ENCODE results near the gene MEPE. TPM values are rescaled to one million over a fixed set of nuclear protein-coding genes. Genes with fewer than 3 reads are reported as not detected.
"Not testable (repeated sequence)": the region's sequence is repeated elsewhere in the genome, so short reads cannot be mapped to it uniquely, and the experiment has no call there.

Gene MEPE
- total RNA-seq, 3 donors from 2014 or later: not detected

- no peaks in the 10 kb centered on the region for H3K9me3 Mint-ChIP-seq
- H3K27me3 Mint-ChIP-seq (ENCODE audit: low read depth): peaks cover 6% of the 10 kb centered on the region
- no peaks in the 10 kb centered on the region for H3K36me3 Mint-ChIP-seq (ENCODE audit: insufficient read depth)
- H3K4me3 Mint-ChIP-seq: no peak overlapping the region
- ATAC-seq (no peak), DNase-seq (no peak)
- no peaks in the 10 kb centered on the region for H3K4me1 Mint-ChIP-seq (ENCODE audit: low read depth)
Measured at GRCh38 chr4:87882321-87882720, 49.6 kb downstream of the MEPE start.

- Mint-ChIP-seq H3K36me3 (ENCODE audit: insufficient read depth) (no peaks in the 10 kb centered on the region), H3K4me3 (no peak overlapping the region), H3K27me3 (ENCODE audit: low read depth) (peaks cover 7% of the 10 kb centered on the region), H3K4me1 (ENCODE audit: low read depth) (no peaks in the 10 kb centered on the region), H3K9me3 (no peaks in the 10 kb centered on the region)
- DNase-seq (no peak), ATAC-seq (no peak)
Measured at GRCh38 chr4:87882861-87883260, 50.1 kb downstream of the MEPE start.

GRCh38 chr4:87884976-87885549, 52.3 kb downstream of the MEPE start:
- no peak for ATAC-seq
- peaks cover 12% of the 10 kb centered on the region for H3K27me3 Mint-ChIP-seq (ENCODE audit: low read depth)
- no peaks in the 10 kb centered on the region for H3K4me1 Mint-ChIP-seq (ENCODE audit: low read depth)
- DNase-seq: no peak
- H3K4me3 Mint-ChIP-seq: no peak overlapping the region
- peaks cover 12% of the 10 kb centered on the region for H3K9me3 Mint-ChIP-seq
- H3K36me3 Mint-ChIP-seq (ENCODE audit: insufficient read depth): no peaks in the 10 kb centered on the region

GRCh38 chr4:87886083-87886482, 53.3 kb downstream of the MEPE start:
- no peak for ATAC-seq
- Mint-ChIP-seq H3K9me3 (peaks cover 12% of the 10 kb centered on the region), H3K27me3 (ENCODE audit: low read depth) (peaks cover 12% of the 10 kb centered on the region), H3K4me3 (no peak overlapping the region), H3K4me1 (ENCODE audit: low read depth) (no peaks in the 10 kb centered on the region), H3K36me3 (ENCODE audit: insufficient read depth) (no peaks in the 10 kb centered on the region)
- no peak for DNase-seq

GRCh38 chr4:87890753-87891152, 58.0 kb downstream of the MEPE start:
- H3K9me3 Mint-ChIP-seq: peaks cover 12% of the 10 kb centered on the region
- H3K4me1 Mint-ChIP-seq (ENCODE audit: low read depth); DNase-seq; ATAC-seq; H3K36me3 Mint-ChIP-seq (ENCODE audit: insufficient read depth); H3K4me3 Mint-ChIP-seq: not testable (repeated sequence)
- H3K27me3 Mint-ChIP-seq (ENCODE audit: low read depth): peaks cover 18% of the 10 kb centered on the region

- Mint-ChIP-seq H3K27me3 (ENCODE audit: low read depth) (peaks cover 21% of the 10 kb centered on the region), H3K9me3 (no peaks in the 10 kb centered on the region), H3K4me1 (ENCODE audit: low read depth) (peaks cover 7% of the 10 kb centered on the region), H3K4me3 (peak overlapping the region; percentile 2), H3K36me3 (ENCODE audit: insufficient read depth) (no peaks in the 10 kb centered on the region)
- ATAC-seq (peak; percentile 67 to 71), DNase-seq (no peak)
Measured at GRCh38 chr4:87895964-87896621, 63.3 kb downstream of the MEPE start.

Other genes starting within 250 kb of the MEPE start
- not detected for gene DSPP, start 224.4 kb upstream of the MEPE start, total RNA-seq
- not detected for gene DMP1, start 182.7 kb upstream of the MEPE start, total RNA-seq
- gene IBSP, start 33.4 kb upstream of the MEPE start, total RNA-seq: not detected
- gene SPP1, start 142.7 kb downstream of the MEPE start, total RNA-seq: under 1 TPM; 0.63 to 0.87 (median 0.81) TPM
- gene PKD2, start 174.7 kb downstream of the MEPE start, total RNA-seq: 1 to 10 TPM; 2.8 to 6.0 (median 4.2) TPM

All from activated T-cell treated with anti-CD3 and anti-CD28 coated beads, Interleukin-2, amount 50 U/mL, for 4 hours (primary cell).